ENCODE data around the gene TMEM253. TPM values are rescaled to one million over a fixed set of nuclear protein-coding genes. Genes with fewer than 3 reads are reported as not detected.

The TMEM253 gene
- polyA plus RNA-seq, 1 experiment, result 0.75 TPM

DNA sequence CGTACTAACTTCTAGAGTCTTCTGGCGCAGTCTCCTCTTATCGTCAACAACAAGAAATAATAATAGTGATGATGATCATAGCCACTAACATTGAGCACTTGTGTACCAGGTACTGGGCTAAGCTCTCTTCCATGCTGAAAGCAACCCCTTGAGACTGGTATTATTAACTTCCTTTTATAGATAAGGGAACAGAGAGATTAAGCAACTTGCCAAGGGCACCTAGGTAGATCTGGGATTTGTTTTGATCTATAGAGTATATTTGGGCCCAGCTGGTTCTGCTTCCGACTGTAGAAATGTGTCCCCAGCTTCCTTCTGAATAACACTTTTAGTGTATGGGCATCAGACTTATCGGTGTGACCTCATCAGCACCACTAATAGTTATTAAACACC, 1.3 kb upstream of the TMEM253 start:
- Histone ChIP-seq H3K4me3 (ENCODE audit: low read depth, low read length) (peak overlapping the region; percentile 46; the same call in 1 of the 2 replicates), H3K27me3 (ENCODE audit: control insufficient read depth, insufficient read depth, low read length) (0 out of 2 replicates have a peak, but pooled peaks cover 1% of the 10 kb centered on the region), H3K36me3 (ENCODE audit: control insufficient read depth, insufficient read depth, low read length) (no peaks in the 10 kb centered on the region)
- no peak for DNase-seq (ENCODE audit: low read depth)
- ChIA-PET POLR2A (no interaction called here), CTCF (interaction anchor here (0.7 to 14.7 kb wide), 4 partner anchors 27 to 129 kb away, joined by 3 to 233 read pairs (median 124); partner anchors contain the start of gene ARHGEF40)
- TF ChIP-seq, protein P1, sequence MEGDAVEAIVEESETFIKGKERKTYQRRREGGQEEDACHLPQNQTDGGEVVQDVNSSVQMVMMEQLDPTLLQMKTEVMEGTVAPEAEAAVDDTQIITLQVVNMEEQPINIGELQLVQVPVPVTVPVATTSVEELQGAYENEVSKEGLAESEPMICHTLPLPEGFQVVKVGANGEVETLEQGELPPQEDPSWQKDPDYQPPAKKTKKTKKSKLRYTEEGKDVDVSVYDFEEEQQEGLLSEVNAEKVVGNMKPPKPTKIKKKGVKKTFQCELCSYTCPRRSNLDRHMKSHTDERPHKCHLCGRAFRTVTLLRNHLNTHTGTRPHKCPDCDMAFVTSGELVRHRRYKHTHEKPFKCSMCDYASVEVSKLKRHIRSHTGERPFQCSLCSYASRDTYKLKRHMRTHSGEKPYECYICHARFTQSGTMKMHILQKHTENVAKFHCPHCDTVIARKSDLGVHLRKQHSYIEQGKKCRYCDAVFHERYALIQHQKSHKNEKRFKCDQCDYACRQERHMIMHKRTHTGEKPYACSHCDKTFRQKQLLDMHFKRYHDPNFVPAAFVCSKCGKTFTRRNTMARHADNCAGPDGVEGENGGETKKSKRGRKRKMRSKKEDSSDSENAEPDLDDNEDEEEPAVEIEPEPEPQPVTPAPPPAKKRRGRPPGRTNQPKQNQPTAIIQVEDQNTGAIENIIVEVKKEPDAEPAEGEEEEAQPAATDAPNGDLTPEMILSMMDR (IDR thresholded peaks at IDR 0.05; ENCODE audit: insufficient read depth, low read depth, low read length), result no peak

DNA sequence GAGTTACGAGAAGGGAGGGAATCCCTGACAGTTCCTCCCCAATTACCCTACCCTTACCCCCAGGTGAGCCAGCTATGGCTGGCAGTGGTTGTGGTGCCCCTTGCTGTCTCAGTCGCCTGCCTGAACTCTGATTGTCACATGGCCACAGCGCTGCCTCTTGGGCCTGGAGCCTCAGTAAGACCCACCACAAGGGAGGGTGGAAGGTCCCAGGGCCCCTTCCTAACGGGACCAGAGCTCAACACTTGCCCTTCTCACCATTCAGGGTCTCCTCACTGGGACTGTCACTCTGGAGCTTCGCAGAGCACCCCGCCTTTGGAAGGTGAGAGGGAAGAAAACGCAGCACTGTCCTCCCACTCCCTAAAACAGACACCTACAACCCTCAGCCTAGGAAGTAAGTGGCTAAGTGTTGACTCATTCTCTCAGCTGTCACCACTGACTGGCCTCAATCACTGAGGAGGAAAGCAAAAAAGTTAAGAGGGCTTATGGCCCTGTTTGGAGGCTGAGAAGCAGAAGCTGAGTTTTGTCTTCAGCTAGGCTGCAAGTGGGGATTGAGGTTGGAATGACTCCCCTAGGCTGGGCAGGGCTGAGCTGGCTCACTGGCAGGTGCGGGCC, 1.0 kb downstream of the TMEM253 start:
- Histone ChIP-seq H3K4me3 (ENCODE audit: low read depth, low read length) (no peak overlapping the region), H3K36me3 (ENCODE audit: control insufficient read depth, insufficient read depth, low read length) (no peaks in the 10 kb centered on the region), H3K27me3 (ENCODE audit: control insufficient read depth, insufficient read depth, low read length) (0 out of 2 replicates have a peak, but pooled peaks cover 1% of the 10 kb centered on the region)
- no peak for DNase-seq (ENCODE audit: low read depth)
- POLR2A ChIA-PET, result no interaction called here
- CTCF ChIA-PET, result interaction anchor here (0.6 to 14.7 kb wide), 9 partner anchors 7 to 141 kb away, joined by 3 to 233 read pairs (median 4); partner anchors contain the start of gene ARHGEF40
- TF ChIP-seq, protein P1 (IDR thresholded peaks at IDR 0.05; ENCODE audit: insufficient read depth, low read depth, low read length), result no peak

GRCh38 chr14:21102521-21103410, 1.9 kb downstream of the TMEM253 start:
- no peaks in the 10 kb centered on the region for H3K36me3 ChIP-seq (ENCODE audit: control insufficient read depth, insufficient read depth, low read length)
- CTCF ChIA-PET, result interaction anchor here (0.6 to 14.7 kb wide), 20 partner anchors 8 to 255 kb away, joined by 3 to 233 read pairs (median 5); partner anchors contain the start of genes ARHGEF40 and TPPP2
- 0 out of 2 replicates have a peak, but pooled peaks cover 1% of the 10 kb centered on the region for H3K27me3 ChIP-seq (ENCODE audit: control insufficient read depth, insufficient read depth, low read length)
- POLR2A ChIA-PET, result no interaction called here
- TF ChIP-seq, protein P1 (IDR thresholded peaks at IDR 0.05; ENCODE audit: insufficient read depth, low read depth, low read length), result no peak
- DNase-seq (ENCODE audit: low read depth), result no peak
- H3K4me3 ChIP-seq (ENCODE audit: low read depth, low read length), result peak overlapping the region; percentile 69

GRCh38 chr14:21103411-21103709, 2.5 kb downstream of the TMEM253 start:
- DNase-seq (ENCODE audit: low read depth), result no peak
- ChIA-PET CTCF (interaction anchor here (0.6 to 14.7 kb wide), 21 partner anchors 9 to 256 kb away, joined by 3 to 233 read pairs (median 4); partner anchors contain the start of genes ARHGEF40 and TPPP2), POLR2A (no interaction called here)
- 0 out of 2 replicates have a peak, but pooled peaks cover 1% of the 10 kb centered on the region for H3K27me3 ChIP-seq (ENCODE audit: control insufficient read depth, insufficient read depth, low read length)
- H3K4me3 ChIP-seq (ENCODE audit: low read depth, low read length), result peak overlapping the region; percentile 69
- H3K36me3 ChIP-seq (ENCODE audit: control insufficient read depth, insufficient read depth, low read length), result no peaks in the 10 kb centered on the region
- TF ChIP-seq, protein P1 (IDR thresholded peaks at IDR 0.05; ENCODE audit: insufficient read depth, low read depth, low read length), result no peak
